ENCODE measurements around the gene AACS.

AACS gene

GRCh38 chr12:125185740-125186470 is 120.7 kb downstream of the AACS start, which contains the start of gene TMEM132B:
Gene TMEM132B, plus strand, starts transcription at chr12:125186386.
- DNase-seq (ENCODE audit: low spot score), result peak; percentile 30

DNA sequence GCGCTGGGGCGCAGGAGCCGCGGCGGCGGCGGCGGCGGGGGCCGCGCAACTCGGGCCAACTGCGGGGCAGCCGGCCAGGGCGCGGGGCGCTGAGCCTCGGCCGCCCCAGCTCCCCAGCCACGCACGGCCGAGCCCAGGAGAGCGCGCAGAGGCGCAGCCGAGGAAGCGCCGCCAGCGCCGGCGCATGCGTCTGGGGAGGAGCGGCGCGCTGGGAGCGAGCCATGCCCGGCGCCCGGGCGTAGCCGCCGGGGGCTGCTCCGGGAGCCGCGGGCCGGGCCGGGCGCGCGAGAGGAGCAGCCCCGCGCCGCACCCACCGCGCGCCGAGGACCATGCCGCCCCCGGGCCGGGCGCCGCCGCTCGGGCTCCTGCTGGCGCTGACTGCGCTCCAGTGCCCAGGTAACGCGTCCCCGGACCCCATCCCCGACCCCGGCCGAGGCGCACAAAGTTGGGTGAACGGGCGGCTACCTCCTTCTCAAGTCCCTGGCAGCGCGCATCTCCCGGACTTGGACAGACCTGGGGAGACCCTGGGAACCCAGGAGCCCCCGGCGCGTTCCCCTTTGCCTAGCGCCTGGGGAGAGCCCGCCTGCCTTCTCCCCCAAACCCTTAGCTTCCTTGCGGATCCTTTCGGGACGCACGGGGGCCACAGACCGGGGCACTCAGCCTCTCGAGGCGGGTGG is 121.4 kb downstream of the AACS start:
- no peak for DNase-seq (ENCODE audit: low spot score)

DNA sequence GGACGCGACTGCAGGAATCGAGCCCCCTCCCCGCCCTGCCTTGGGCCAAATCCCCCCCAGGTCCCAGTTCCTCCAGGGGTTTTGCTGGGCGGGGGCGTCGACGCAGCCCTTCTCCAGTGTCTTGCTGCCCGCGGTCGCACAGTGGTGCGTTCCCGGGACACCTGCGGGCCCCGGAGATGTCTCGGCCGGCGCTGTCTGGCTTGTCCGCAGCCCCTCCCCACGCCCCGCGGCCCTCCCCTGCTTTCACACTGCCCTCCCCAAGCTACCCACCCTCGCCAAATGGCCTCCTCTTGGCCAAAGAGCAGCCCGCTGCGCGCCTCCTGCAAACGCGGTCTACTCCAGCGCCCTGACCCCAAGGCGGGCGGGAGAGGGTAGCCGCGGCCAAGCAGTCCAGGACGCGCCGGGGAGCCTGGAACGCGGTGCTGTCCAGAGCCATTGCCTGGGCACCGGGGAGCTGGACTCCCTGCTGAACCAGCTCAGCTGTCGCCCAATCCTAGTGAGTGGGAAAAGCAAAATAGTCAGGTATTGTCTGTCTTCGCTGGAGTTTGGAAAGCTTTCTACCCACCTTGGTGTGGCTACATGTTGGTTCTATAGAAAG is 122.0 kb downstream of the AACS start:
- DNase-seq (ENCODE audit: low spot score), result no peak

DNA sequence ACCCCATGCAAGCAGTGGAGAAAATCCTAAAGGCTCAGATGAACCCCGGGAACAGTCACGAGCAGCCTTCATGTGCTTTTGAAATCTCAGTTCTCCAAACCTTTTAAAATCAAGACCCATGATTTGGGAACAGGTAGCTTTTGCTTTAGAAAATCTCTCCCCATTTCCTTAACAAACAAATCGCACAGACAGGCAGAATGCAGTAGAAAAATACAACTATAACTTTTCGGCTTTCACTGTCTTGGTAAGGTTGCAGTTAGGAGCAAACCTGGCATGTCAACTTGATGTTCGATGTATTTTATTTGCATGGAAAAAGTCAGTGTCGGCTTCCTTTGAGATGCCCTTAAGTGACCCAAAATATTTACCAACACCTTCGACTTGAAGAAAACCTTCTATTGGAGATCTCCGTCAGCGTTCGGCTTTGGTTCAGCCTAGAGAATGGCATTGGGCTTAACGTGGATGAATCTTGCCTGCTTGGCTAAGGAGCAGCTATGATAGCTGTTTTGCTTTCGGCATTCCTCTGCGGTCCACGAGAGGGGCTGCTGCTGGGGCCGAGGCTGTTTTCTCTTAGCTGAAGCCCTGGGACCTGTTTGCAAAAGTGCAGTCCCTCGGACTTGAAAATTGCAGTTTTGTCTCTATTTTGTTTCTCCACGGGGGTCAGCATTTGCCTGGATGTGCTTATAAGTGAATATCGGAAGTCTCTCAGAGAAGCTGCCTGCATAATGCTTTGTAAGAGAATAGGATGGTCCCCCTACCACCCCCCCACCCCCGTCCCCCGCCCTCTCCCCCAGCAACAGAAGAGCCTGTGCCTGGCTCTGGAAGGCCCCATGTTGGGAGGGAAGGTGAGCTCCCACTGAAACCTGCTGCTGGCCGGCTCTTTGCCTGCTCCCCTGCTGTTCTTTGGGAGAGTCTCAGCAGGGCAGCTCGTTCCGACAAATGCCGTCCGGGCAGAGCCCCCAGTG is 122.8 kb downstream of the AACS start:
- DNase-seq (ENCODE audit: low spot score), result no peak

GRCh38 chr12:125189015-125189414 is 123.8 kb downstream of the AACS start:
- DNase-seq (ENCODE audit: low spot score), result no peak

DNA sequence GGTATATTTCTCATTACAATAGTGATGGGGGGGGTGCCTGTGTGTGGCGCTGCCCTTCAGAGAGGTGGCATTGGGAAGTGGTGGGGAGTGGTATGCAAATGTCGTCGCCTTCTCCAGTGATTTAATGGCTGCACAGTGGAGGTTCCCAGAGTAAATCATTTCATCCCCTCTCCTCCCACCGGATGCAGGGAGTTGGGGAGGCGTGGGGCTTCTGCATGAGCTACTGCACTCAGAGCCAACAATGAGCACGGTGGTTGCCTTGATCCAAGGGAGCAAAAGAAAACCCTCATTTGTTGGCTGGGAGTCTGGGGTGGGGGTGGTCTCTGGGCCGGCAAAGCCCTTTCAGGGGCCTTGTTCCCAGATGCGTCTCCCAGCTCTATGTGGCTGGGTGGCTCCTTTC is 124.3 kb downstream of the AACS start:
- no peak for DNase-seq (ENCODE audit: low spot score)

DNA sequence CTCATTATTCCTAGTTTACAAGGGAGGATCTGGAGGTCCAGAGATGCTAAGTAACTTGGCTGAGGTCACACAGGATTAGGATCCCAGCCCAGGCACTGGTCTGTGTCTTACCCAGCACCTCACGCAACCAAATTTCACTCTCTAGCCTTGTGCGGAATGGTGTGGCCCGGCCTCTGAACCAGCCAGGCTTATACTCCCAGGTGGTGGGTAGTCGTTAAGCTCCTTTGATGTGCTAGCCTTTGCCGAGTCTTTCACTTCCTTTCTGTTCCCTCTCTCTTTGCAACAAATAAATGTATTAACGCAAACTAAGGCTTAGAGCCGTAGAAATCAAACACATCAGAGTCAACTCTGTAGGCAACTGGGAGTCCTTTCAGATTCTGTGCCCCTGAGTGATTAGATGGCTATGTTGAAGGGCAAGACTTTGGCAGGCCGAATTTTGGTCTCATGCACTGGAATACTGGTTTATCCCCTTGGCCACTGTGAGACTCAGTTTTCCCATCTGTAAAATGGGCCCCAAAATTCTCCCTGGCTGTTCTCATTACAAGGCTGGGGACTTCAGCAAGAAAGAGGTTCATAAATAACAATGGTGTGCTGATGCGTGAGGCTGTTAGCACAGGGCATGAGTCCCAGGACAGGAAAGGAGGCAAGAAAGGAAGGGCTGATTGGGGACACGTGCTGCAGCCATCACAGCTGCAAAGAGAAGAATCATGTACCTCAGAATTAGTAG is 126.3 kb downstream of the AACS start:
- no peak for DNase-seq (ENCODE audit: low spot score)

GRCh38 chr12:125192690-125193221 is 127.5 kb downstream of the AACS start:
- DNase-seq (ENCODE audit: low spot score), result no peak
